Activated T-helper 17 cell treated with anti-CD3 and anti-CD28 coated beads, Interleukin-2, amount 50 U/mL, for 72 hours (primary cell): ENCODE data around the gene MCIDAS. TPM values are rescaled to one million over a fixed set of nuclear protein-coding genes. Genes with fewer than 3 reads are reported as not detected.

Experiments used
- ATAC-seq: fragments of 150-1000 bp; cut with Tn5 transposase; replicated peaks from 2 replicates; pipeline ENCODE4 v1.10.0; 2021; ENCODE audit warnings: mild to moderate bottlenecking, moderate library complexity
- H3K27ac Mint-ChIP-seq: one replicate; pipeline ENCODE4 v1.8.0; 2022; ENCODE audit warnings: mixed read lengths
- H3K27me3 Mint-ChIP-seq: one replicate; pipeline ENCODE4 v1.8.0; 2022; ENCODE audit warnings: mixed read lengths
- H3K36me3 Mint-ChIP-seq: one replicate; pipeline ENCODE4 v1.8.0; 2022; ENCODE audit warnings: low read depth, mild to moderate bottlenecking, mixed read lengths
- H3K4me1 Mint-ChIP-seq: one replicate; pipeline ENCODE4 v1.8.0; 2022; ENCODE audit warnings: mixed read lengths
- H3K4me3 Mint-ChIP-seq: one replicate; pipeline ENCODE4 v1.8.0; 2022; ENCODE audit warnings: mild to moderate bottlenecking, mixed read lengths
- H3K9me3 Mint-ChIP-seq: one replicate; pipeline ENCODE4 v1.8.0; 2022; ENCODE audit warnings: mixed read lengths
- total RNA-seq, 2 donors: library from RNA; stranded (reverse); gene quantifications; one replicate each; pipeline ENCODE4 v1.2.3, GENCODE V29; 2022

MCIDAS gene
- total RNA-seq, 2 donors from 2014 or later: 0.16 TPM; not detected in 1

DNA sequence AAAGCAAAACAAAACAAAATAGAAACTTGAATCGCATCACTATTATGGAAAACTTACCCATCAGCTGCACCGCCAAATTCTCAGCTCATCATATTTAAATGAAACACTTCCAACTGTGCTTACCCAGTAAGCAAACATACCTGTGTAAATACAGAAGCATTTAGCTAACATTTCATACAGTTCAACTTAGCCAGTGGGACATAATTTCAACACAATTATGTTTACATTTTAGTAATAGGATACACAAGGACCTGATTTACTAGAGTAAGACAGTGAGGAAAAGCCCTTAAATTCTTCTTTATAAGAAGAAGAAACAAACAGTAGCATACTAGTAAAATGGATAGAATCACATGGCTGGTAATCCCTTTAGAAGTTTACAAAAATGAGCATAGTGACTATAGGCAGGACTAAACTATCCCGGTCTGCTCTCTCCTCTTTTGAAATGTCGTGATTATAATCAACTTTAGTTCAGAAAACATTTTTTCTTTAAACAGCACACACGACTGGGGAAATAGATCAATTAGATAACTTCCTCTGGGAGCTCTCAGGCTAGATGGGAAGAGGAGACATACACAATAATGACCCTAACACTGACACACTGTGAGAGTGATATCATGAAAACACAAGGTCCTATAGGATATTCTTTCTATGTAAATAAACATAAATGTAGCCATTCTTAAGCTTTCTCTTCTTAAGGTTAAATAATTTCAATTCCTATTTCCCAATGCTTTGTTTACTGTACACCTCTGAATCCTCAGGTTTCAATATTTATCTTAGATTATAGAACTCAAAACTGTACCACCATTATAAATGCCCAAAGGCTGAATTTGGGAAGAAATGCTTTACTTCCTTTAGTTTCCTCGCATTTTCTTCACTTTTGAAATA lies 38.2 kb downstream of the MCIDAS start:
- ATAC-seq: no peak
- Mint-ChIP-seq H3K4me3 (no peak overlapping the region), H3K27ac (no peak overlapping the region), H3K36me3 (no peaks in the 10 kb centered on the region), H3K27me3 (peaks cover 55% of the 10 kb centered on the region), H3K9me3 (no peaks in the 10 kb centered on the region), H3K4me1 (no peaks in the 10 kb centered on the region)

DNA sequence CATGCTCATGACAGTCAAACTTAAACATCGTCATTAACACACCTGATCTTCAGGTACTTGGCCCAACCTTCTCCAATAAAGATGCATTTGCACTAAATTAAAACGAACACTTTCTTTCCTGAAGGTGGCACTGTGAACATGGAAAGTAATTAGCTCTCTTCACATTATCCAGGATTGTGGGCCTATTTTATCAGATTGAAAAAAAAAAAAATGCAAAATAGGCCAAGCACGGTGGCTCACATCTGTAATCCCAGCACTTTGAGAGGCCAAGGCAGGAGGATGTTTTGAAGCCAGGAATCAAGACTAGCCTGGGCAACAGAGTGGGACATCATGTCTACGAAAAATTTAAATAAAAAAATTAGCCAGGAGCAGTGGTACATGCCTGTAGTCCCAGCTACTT lies 39.7 kb downstream of the MCIDAS start:
- no peaks in the 10 kb centered on the region for H3K36me3 Mint-ChIP-seq
- H3K27me3 Mint-ChIP-seq: peaks cover 50% of the 10 kb centered on the region
- H3K4me3 Mint-ChIP-seq: no peak overlapping the region
- no peaks in the 10 kb centered on the region for H3K4me1 Mint-ChIP-seq
- no peaks in the 10 kb centered on the region for H3K9me3 Mint-ChIP-seq
- no peak for ATAC-seq
- H3K27ac Mint-ChIP-seq: no peak overlapping the region

DNA sequence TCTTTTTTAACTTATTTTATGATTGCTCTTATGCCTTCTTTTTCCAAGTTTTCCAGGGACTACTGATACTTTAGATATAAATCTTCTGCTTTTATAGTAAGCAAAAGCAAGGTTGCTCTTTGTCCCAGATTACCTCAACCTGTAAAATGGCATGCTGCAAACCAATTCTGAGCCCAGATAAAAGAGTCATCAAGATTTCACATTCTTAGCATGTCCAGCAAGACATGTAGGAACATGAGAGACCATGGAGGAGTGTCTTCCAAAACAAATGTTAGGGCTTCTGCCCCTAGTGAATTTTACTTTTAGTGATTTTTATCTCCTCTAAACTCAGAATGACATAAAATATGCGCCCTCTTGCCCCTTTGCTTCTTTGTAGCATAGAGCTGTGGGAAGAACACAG lies 47.1 kb downstream of the MCIDAS start:
- Mint-ChIP-seq H3K9me3 (no peaks in the 10 kb centered on the region), H3K4me3 (no peak overlapping the region), H3K27ac (no peak overlapping the region), H3K4me1 (peaks cover 11% of the 10 kb centered on the region), H3K36me3 (no peaks in the 10 kb centered on the region), H3K27me3 (peaks cover 55% of the 10 kb centered on the region)
- no peak for ATAC-seq

GRCh38 chr5:55177078-55177477 lies 50.0 kb downstream of the MCIDAS start:
- no peaks in the 10 kb centered on the region for H3K36me3 Mint-ChIP-seq
- no peak overlapping the region for H3K27ac Mint-ChIP-seq
- peaks cover 64% of the 10 kb centered on the region for H3K27me3 Mint-ChIP-seq
- peak overlapping the region; percentile 38 for H3K4me3 Mint-ChIP-seq
- H3K4me1 Mint-ChIP-seq: peaks cover 20% of the 10 kb centered on the region
- ATAC-seq: no peak
- H3K9me3 Mint-ChIP-seq: no peaks in the 10 kb centered on the region

- H3K4me3 Mint-ChIP-seq: peak overlapping the region; percentile 38
These were observed 50.8 kb downstream of the MCIDAS start for GRCh38 chr5:55176176-55176818.

GRCh38 chr5:55175781-55176175 lies 51.3 kb downstream of the MCIDAS start:
- no peak overlapping the region for H3K27ac Mint-ChIP-seq
- peaks cover 20% of the 10 kb centered on the region for H3K4me1 Mint-ChIP-seq

More at GRCh38 chr5:55176176-55176818, 50.8 kb downstream of the MCIDAS start:
- H3K4me1 Mint-ChIP-seq: peaks cover 20% of the 10 kb centered on the region
- peaks cover 57% of the 10 kb centered on the region for H3K27me3 Mint-ChIP-seq
- H3K36me3 Mint-ChIP-seq: no peaks in the 10 kb centered on the region
- H3K27ac Mint-ChIP-seq: no peak overlapping the region
- H3K9me3 Mint-ChIP-seq: no peaks in the 10 kb centered on the region
- no peak for ATAC-seq

GRCh38 chr5:55173687-55174230 lies 53.4 kb downstream of the MCIDAS start:
- peaks cover 53% of the 10 kb centered on the region for H3K27me3 Mint-ChIP-seq
- H3K4me3 Mint-ChIP-seq: peak overlapping the region; percentile 78
- no peak for ATAC-seq
- peaks cover 20% of the 10 kb centered on the region for H3K4me1 Mint-ChIP-seq
- no peaks in the 10 kb centered on the region for H3K36me3 Mint-ChIP-seq
- no peak overlapping the region for H3K27ac Mint-ChIP-seq
- no peaks in the 10 kb centered on the region for H3K9me3 Mint-ChIP-seq

More at GRCh38 chr5:55175781-55176175, 51.3 kb downstream of the MCIDAS start:
- no peak for ATAC-seq
- H3K4me3 Mint-ChIP-seq: peak overlapping the region; percentile 38
- no peaks in the 10 kb centered on the region for H3K36me3 Mint-ChIP-seq
- no peaks in the 10 kb centered on the region for H3K9me3 Mint-ChIP-seq
- peaks cover 51% of the 10 kb centered on the region for H3K27me3 Mint-ChIP-seq

GRCh38 chr5:55172937-55173686 lies 54.0 kb downstream of the MCIDAS start, which contains the start of gene CDC20B:
TSS of gene CDC20B (minus strand) at chr5:55173177. CDS start at chr5:55173000, 177 bp downstream.
- Mint-ChIP-seq H3K27ac (no peak within 1 kb of the TSS), H3K27me3 (peaks cover 55% of the 10 kb centered on the region), H3K4me3 (peak within 1 kb of the TSS; percentile 78), H3K9me3 (no peaks in the 10 kb centered on the region), H3K36me3 (no peaks in the 10 kb centered on the region), H3K4me1 (peaks cover 20% of the 10 kb centered on the region)
- peak; percentile 94 for ATAC-seq

DNA sequence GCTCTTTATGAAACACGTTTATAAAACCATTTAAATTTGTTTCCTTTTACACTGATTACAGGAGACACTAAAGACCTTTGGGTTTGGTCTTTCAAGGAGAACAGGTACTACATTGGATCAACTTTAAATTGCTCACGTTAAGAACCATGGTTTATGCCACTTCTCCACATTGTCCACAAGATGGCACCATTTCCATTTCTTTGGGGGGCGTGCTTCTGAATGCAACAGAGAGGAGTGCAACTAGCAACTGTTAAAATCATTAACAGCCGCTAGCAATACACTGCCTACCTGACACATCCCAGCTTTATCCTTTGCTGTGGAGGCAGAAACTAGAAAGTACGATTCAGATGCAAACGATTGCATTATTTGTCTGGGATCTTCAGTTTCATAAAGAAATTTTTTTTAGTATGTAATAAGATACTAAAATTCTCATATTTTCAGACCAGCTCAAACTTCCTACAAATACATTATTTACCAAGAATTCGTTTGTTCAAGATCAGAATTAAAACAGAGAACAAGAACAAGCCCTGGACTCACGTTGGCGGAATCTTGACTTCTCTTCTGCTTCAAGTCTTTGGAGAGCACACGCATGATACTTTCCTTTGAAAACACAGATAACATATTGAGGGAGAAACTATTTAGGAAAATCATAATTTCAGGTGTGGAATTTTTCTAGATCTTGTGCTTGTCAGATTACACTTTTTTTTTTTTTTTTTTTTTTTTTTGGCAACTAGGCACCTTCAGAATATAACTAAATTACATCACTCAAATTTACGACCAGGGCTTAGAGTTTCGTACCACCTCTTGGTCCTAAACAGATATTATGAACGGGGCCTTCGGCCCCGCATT lies 54.8 kb downstream of the MCIDAS start:
- peak; percentile 60 for ATAC-seq
- H3K4me3 Mint-ChIP-seq: peak overlapping the region; percentile 78
- H3K27ac Mint-ChIP-seq: no peak overlapping the region
- H3K27me3 Mint-ChIP-seq: peaks cover 52% of the 10 kb centered on the region
- no peaks in the 10 kb centered on the region for H3K36me3 Mint-ChIP-seq
- peaks cover 20% of the 10 kb centered on the region for H3K4me1 Mint-ChIP-seq
- H3K9me3 Mint-ChIP-seq: no peaks in the 10 kb centered on the region

- no peaks in the 10 kb centered on the region for H3K9me3 Mint-ChIP-seq
- no peak overlapping the region for H3K4me3 Mint-ChIP-seq
- H3K27me3 Mint-ChIP-seq: peaks cover 51% of the 10 kb centered on the region
- no peak overlapping the region for H3K27ac Mint-ChIP-seq
- no peak for ATAC-seq
- H3K36me3 Mint-ChIP-seq: no peaks in the 10 kb centered on the region
- H3K4me1 Mint-ChIP-seq: peaks cover 20% of the 10 kb centered on the region
These were observed 55.6 kb downstream of the MCIDAS start for GRCh38 chr5:55171471-55171870.

Other genes with a start within 250 kb of the MCIDAS start
- 1 to 10 TPM in 1 of 2 donors, not detected in 1; 1.6 TPM for gene ESM1, start 241.7 kb downstream of the MCIDAS start, total RNA-seq
- gene GZMK, start 203.1 kb downstream of the MCIDAS start, total RNA-seq: under 1 TPM; 0.43 to 0.69 TPM
- 10 to 100 TPM; 10.3 to 33.9 TPM for gene GZMA, start 124.7 kb downstream of the MCIDAS start, total RNA-seq
- not detected for gene GPX8, start 67.1 kb downstream of the MCIDAS start, total RNA-seq
- not detected for gene CDC20B, start 54.1 kb downstream of the MCIDAS start, total RNA-seq
- gene CCNO, start 6.3 kb upstream of the MCIDAS start, total RNA-seq: not detected
- gene DHX29, start 80.4 kb upstream of the MCIDAS start, total RNA-seq: 10 to 100 TPM in 1 of 2 donors, 1 to 10 TPM in 1; 9.0 to 16.8 TPM
- gene MTREX, start 80.7 kb upstream of the MCIDAS start, total RNA-seq: 10 to 100 TPM; 74.1 to 88.5 TPM